IMR-90 (cell line): ENCODE results near the gene UMODL1. TPM values are rescaled to one million over a fixed set of nuclear protein-coding genes. Genes with fewer than 3 reads are reported as not detected.

ENCODE experiments used
- ATAC-seq: fragments of 200-7000 bp; cut with Tn5 transposase; 2 replicates; pipeline ENCODE4 v1.9.1; 2020; ENCODE audit warnings: low read depth, mild to moderate bottlenecking, moderate library complexity
- BruUV-seq: library from RNA; stranded (reverse); fragments of 400-500 nt; replicated peaks from 2 replicates; lab custom pipeline; 2021; lab: Mats Ljungman, UMichigan
- CTCF ChIA-PET: fragments of 300-600 bp; formaldehyde crosslinking; extraction: SDS; loops from one replicate; lab custom pipeline; 2021; ENCODE audit warnings: antibody characterized with exemption; lab: Yijun Ruan, JAX
- POLR2A ChIA-PET: fragments of 300-600 bp; sonication (Branson Sonifier 250); formaldehyde crosslinking; loops from one replicate; lab custom pipeline; 2022; ENCODE audit warnings: antibody characterized with exemption; ENCODE audit not compliant: unreplicated experiment; lab: Charles Lee
- DNase-seq: peaks from one replicate; pipeline ENCODE4 v3.0.0; 2013
- H2AFZ ChIP-seq: replicated peaks from 2 replicates; pipeline ENCODE3; 2013; ENCODE audit warnings: low read length, mild to moderate bottlenecking; ENCODE audit not compliant: poor library complexity
- H2AK5ac ChIP-seq: 2 replicates; pipeline ENCODE4 v1.6.1; 2013; ENCODE audit warnings: low read depth, low read length, inconsistent platforms
- H2AK9ac ChIP-seq: replicated peaks from 2 replicates; pipeline ENCODE3; 2013; ENCODE audit warnings: mild to moderate bottlenecking, low read depth, low read length, moderate library complexity; ENCODE audit not compliant: poor library complexity
- H2BK120ac ChIP-seq: 2 replicates; pipeline ENCODE4 v1.6.1; 2013; ENCODE audit warnings: low read depth, low read length, inconsistent platforms
- H2BK15ac ChIP-seq: 3 replicates; pipeline ENCODE4 v1.6.1; 2013; ENCODE audit warnings: low read depth, low read length, inconsistent platforms
- H2BK20ac ChIP-seq: 2 replicates; pipeline ENCODE4 v1.6.1; 2013; ENCODE audit warnings: low read depth, mild to moderate bottlenecking, inconsistent platforms, low read length, moderate library complexity
- H2BK5ac ChIP-seq: 2 replicates; pipeline ENCODE4 v1.6.1; 2013; ENCODE audit warnings: mild to moderate bottlenecking, low read depth, low read length, inconsistent platforms; ENCODE audit not compliant: poor library complexity, severe bottlenecking
- H3K14ac ChIP-seq: replicated peaks from 2 replicates; pipeline ENCODE4 v1.6.1; 2013; ENCODE audit warnings: low read depth, low read length, inconsistent platforms
- H3K18ac ChIP-seq: 2 replicates; pipeline ENCODE4 v1.6.1; 2013; ENCODE audit warnings: low read depth, low read length, control low read depth
- H3K23ac ChIP-seq: 2 replicates; pipeline ENCODE4 v1.6.1; 2013; ENCODE audit warnings: low read depth, low read length, inconsistent platforms
- H3K27ac ChIP-seq: 2 replicates; pipeline ENCODE4 v1.5.1; 2013; ENCODE audit warnings: mild to moderate bottlenecking, control low read depth, low read length; ENCODE audit not compliant: insufficient read depth
- H3K27me3 ChIP-seq: 2 replicates; pipeline ENCODE4 v1.6.1; 2013; ENCODE audit warnings: low read length; ENCODE audit not compliant: control insufficient read depth, insufficient read depth
- H3K36me3 ChIP-seq: 2 replicates; pipeline ENCODE4 v1.6.1; 2013; ENCODE audit warnings: low read length, mixed read lengths; ENCODE audit not compliant: control insufficient read depth, insufficient read depth
- H3K4ac ChIP-seq: 2 replicates; pipeline ENCODE4 v1.6.1; 2013; ENCODE audit warnings: low read depth, low read length, inconsistent platforms
- H3K4me1 ChIP-seq: 2 replicates; pipeline ENCODE4 v1.6.1; 2013; ENCODE audit warnings: low read length, mixed read lengths; ENCODE audit not compliant: control insufficient read depth, insufficient read depth
- H3K4me2 ChIP-seq: 2 replicates; pipeline ENCODE4 v1.6.1; 2013; ENCODE audit warnings: low read depth, mild to moderate bottlenecking, control low read depth, low read length, moderate library complexity
- H3K4me3 ChIP-seq: 2 replicates; pipeline ENCODE4 v1.5.1; 2013; ENCODE audit warnings: low read depth, mild to moderate bottlenecking, control low read depth, low read length, moderate library complexity; ENCODE audit not compliant: insufficient read depth
- H3K56ac ChIP-seq: 2 replicates; pipeline ENCODE4 v1.6.1; 2013; ENCODE audit warnings: low read length, inconsistent platforms; ENCODE audit not compliant: insufficient read depth; ENCODE audit errors: extremely low read depth
- H3K79me1 ChIP-seq, 2 experiments: 2 replicates each; pipeline ENCODE4 v1.6.1; 2013; ENCODE audit warnings: low read length in 2 of 2, inconsistent platforms in 1 of 2, low read depth in 1 of 2
- H3K9ac ChIP-seq: 2 replicates; pipeline ENCODE4 v1.6.1; 2013; ENCODE audit warnings: low read depth, low read length, control low read depth
- H3K9me1 ChIP-seq: 2 replicates; pipeline ENCODE4 v1.6.1; 2013; ENCODE audit warnings: low read length, inconsistent platforms; ENCODE audit not compliant: insufficient read depth
- H3K9me3 ChIP-seq: 2 replicates; pipeline ENCODE4 v1.6.1; 2013; ENCODE audit warnings: low read length; ENCODE audit not compliant: control insufficient read depth, insufficient read depth
- H4K20me1 ChIP-seq: 2 replicates; pipeline ENCODE4 v1.6.1; 2013; ENCODE audit warnings: low read length, inconsistent platforms; ENCODE audit not compliant: insufficient read depth
- H4K5ac ChIP-seq: 2 replicates; pipeline ENCODE4 v1.6.1; 2013; ENCODE audit warnings: mild to moderate bottlenecking, low read depth, low read length, control low read depth
- H4K8ac ChIP-seq, 2 experiments: 2 replicates each; pipeline ENCODE4 v1.6.1; 2013; ENCODE audit warnings: low read depth in 2 of 2, low read length in 2 of 2, control low read depth in 1 of 2, inconsistent platforms in 1 of 2
- H4K91ac ChIP-seq: 2 replicates; pipeline ENCODE4 v1.6.1; 2013; ENCODE audit warnings: low read depth, low read length, inconsistent platforms; ENCODE audit not compliant: insufficient read depth
- CEBPB ChIP-seq: IDR thresholded peaks from 2 replicates; pipeline ENCODE4 v1.6.1; 2012; ENCODE audit warnings: low read depth, low read length, improper control_type of control experiment
- CHD1 ChIP-seq: IDR thresholded peaks from 2 replicates; pipeline ENCODE4 v1.6.1; 2012; ENCODE audit warnings: low read depth, low read length, improper control_type of control experiment
- FOS ChIP-seq: fragments of 150-350 bp; IDR thresholded peaks from 2 replicates; pipeline ENCODE4 v1.6.1; 2016; ENCODE audit warnings: low read depth, low read length
- MAZ ChIP-seq: IDR thresholded peaks from 2 replicates; pipeline ENCODE4 v1.6.1; 2012; ENCODE audit warnings: low read depth, mild to moderate bottlenecking, low read length, improper control_type of control experiment, moderate library complexity, borderline replicate concordance
- POLR2A ChIP-seq: IDR thresholded peaks from 2 replicates; pipeline ENCODE4 v1.6.1; 2012; ENCODE audit warnings: mild to moderate bottlenecking, low read depth, low read length
- RAD21 ChIP-seq: IDR thresholded peaks from 2 replicates; pipeline ENCODE4 v1.6.1; 2012; ENCODE audit warnings: low read length, improper control_type of control experiment
- RCOR1 ChIP-seq: IDR thresholded peaks from 2 replicates; pipeline ENCODE4 v1.6.1; 2012; ENCODE audit warnings: mild to moderate bottlenecking, low read length, improper control_type of control experiment; ENCODE audit not compliant: insufficient replicate concordance
- SMC3 ChIP-seq: fragments of 150-350 bp; IDR thresholded peaks from 2 replicates; pipeline ENCODE4 v1.6.1; 2016; ENCODE audit warnings: low read depth, mild to moderate bottlenecking, antibody characterized with exemption, low read length, moderate library complexity
- WGBS, 2 experiments: methylation state at CpG; one replicate each; pipeline versions ENCODE4 v1.1.5 to v1.1.7; 2013; ENCODE audit warnings: missing lambda C conversion rate in 2 of 2; ENCODE audit not compliant: insufficient read length in 1 of 2; ENCODE audit errors: extremely low coverage in 2 of 2; 5-methylcytosine and 5-hydroxymethylcytosine counted together
- dilution Hi-C: fragments of 300-500 bp; cut with HindIII; formaldehyde crosslinking; loops from one replicate; pipeline ENCODE4 v1.14.3; 2018; ENCODE audit warnings: low sequenced_read_pairs; ENCODE audit not compliant: unreplicated experiment
- in situ Hi-C: fragments of 300-500 bp; cut with MboI; formaldehyde crosslinking; loops from 3 replicates; pipeline ENCODE4 v1.14.3; 2019; ENCODE audit warnings: low sequenced_read_pairs, inconsistent platforms, mixed read lengths
- intact Hi-C: fragments of 100-400 bp; cut with micrococcal nuclease; formaldehyde crosslinking; loops from 2 replicates; pipeline ENCODE4 v1.10.0; 2022
- polyA plus RNA-seq, 3 experiments: library from polyadenylated mRNA; depleted of rRNA; stranded (reverse); fragments of >200 nt; gene quantifications; 2 replicates each; pipeline ENCODE4 v1.2.3, GENCODE V29; 2012; ENCODE audit warnings: low replicate concordance in 1 of 3
- total RNA-seq: library from RNA; depleted of rRNA; stranded (reverse); fragments of >200 nt; gene quantifications from 2 replicates; pipeline ENCODE4 v1.2.3, GENCODE V29; 2012
- TF ChIP-seq, protein P1 (sequence below): conservative IDR thresholded peaks from 2 replicates; pipeline ENCODE4 v1.5.1; 2012; ENCODE audit warnings: mild to moderate bottlenecking, low read depth, low read length, improper control_type of control experiment
- TF ChIP-seq, protein P2 (sequence below): fragments of 150-350 bp; IDR thresholded peaks from 2 replicates; pipeline ENCODE4 v1.6.1; 2016; ENCODE audit warnings: low read depth, mild to moderate bottlenecking, low read length, moderate library complexity, borderline replicate concordance

Gene UMODL1
- total and polyA plus RNA-seq, 2 of the 4 experiments (the other 2 are of a cell fraction): 0.02 TPM; not detected in 1

DNA sequence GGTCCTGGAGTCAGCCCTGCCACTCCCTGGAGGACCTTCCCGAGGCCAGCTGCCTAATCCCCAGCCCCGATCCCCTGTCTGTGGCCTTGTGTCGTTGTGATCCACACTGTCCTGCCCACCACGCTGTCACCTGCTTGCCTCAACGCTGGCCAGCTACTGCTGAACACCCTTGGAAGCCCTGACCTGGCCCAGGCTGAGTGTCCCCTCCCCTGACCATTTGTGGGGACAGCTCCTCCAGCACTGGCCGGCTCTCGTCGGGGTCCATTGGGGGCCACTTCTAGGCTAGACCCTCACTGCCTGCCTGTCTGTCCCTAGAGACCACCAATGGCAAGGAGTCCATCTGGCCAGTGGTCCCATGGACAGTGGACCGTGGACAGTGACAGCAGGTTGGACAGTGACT, 12.0 kb upstream of the UMODL1 start:
- no TSS peak for BruUV-seq
- Histone ChIP-seq H3K9ac (no peak overlapping the region), H3K18ac (peak overlapping the region; percentile 75; the same call in 1 of the 2 replicates), H3K79me1 (peaks cover 4 to 13% of the 10 kb centered on the region in 2 experiments; a peak in 2 of 4 replicates), H3K9me1 (peaks cover 31% of the 10 kb centered on the region), H3K14ac (no peak overlapping the region; the same call in 1 of the 2 replicates), H3K4me2 (no peak overlapping the region), H3K4ac (peak overlapping the region; percentile 79), H3K27me3 (peaks cover 9% of the 10 kb centered on the region; the same call in 1 of the 2 replicates), H2BK20ac (peak overlapping the region; percentile 20; the same call in 1 of the 2 replicates), H3K4me1 (peaks cover 20% of the 10 kb centered on the region), H2BK5ac (no peak overlapping the region), H2AK5ac (peak overlapping the region; percentile 79), H3K4me3 (no peak overlapping the region), H3K23ac (no peak overlapping the region), H2BK15ac (peak overlapping the region; percentile 45; the same call in 2 of the 3 replicates), H4K91ac (peak overlapping the region; percentile 76), H2AK9ac (no peak overlapping the region), H4K5ac (no peak overlapping the region), H2AFZ (no peak overlapping the region), H3K56ac (no peak overlapping the region), H4K8ac (peak overlapping the region in 1 of 2 experiments; percentile 60; a peak in 1 of 4 replicates), H2BK120ac (peak overlapping the region; percentile 80), H3K9me3 (no peaks in the 10 kb centered on the region), H3K27ac (peak overlapping the region; percentile 18; the same call in 1 of the 2 replicates), H4K20me1 (no peaks in the 10 kb centered on the region; the same call in 1 of the 2 replicates), H3K36me3 (no peaks in the 10 kb centered on the region)
- intact Hi-C loops: no loop called here
- ChIA-PET POLR2A (no interaction called here), CTCF (no interaction called here)
- TF ChIP-seq, protein P1, sequence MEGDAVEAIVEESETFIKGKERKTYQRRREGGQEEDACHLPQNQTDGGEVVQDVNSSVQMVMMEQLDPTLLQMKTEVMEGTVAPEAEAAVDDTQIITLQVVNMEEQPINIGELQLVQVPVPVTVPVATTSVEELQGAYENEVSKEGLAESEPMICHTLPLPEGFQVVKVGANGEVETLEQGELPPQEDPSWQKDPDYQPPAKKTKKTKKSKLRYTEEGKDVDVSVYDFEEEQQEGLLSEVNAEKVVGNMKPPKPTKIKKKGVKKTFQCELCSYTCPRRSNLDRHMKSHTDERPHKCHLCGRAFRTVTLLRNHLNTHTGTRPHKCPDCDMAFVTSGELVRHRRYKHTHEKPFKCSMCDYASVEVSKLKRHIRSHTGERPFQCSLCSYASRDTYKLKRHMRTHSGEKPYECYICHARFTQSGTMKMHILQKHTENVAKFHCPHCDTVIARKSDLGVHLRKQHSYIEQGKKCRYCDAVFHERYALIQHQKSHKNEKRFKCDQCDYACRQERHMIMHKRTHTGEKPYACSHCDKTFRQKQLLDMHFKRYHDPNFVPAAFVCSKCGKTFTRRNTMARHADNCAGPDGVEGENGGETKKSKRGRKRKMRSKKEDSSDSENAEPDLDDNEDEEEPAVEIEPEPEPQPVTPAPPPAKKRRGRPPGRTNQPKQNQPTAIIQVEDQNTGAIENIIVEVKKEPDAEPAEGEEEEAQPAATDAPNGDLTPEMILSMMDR: no peak
- TF ChIP-seq RAD21 (no peak), FOS (no peak), RCOR1 (no peak), POLR2A (no peak), SMC3 (no peak), MAZ (no peak), CHD1 (no peak), CEBPB (no peak)
- TF ChIP-seq, protein P2, sequence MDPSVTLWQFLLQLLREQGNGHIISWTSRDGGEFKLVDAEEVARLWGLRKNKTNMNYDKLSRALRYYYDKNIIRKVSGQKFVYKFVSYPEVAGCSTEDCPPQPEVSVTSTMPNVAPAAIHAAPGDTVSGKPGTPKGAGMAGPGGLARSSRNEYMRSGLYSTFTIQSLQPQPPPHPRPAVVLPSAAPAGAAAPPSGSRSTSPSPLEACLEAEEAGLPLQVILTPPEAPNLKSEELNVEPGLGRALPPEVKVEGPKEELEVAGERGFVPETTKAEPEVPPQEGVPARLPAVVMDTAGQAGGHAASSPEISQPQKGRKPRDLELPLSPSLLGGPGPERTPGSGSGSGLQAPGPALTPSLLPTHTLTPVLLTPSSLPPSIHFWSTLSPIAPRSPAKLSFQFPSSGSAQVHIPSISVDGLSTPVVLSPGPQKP: no peak
- in situ Hi-C loops: no loop called here
- DNase-seq: no peak
- 95% methylated on average over 6 of the region's 9 CpGs; no CpG with 5 or more reads in 1 of the 2 experiments for WGBS, 2 experiments
- dilution Hi-C loops: no loop called here
- ATAC-seq: no peak
